ENCODE results near the gene MTUS2.

DNA sequence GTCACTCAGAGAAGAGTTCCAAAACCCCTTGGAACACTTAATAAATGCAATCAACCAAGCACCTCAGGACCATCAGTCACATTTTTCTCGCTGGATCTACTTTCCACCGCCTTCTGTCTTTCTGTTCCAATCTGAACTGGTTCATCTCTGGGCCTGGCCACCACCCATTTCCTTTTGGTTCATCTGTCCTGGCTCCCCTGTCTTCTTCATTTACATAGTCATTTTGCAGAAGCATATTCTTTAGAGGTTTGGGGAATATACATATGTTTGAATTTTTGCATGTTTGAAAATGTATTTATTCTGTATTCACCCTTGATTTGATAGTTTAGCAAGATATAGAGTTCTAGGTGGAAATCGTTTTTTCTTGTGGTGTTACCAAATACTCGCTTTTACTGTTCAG lies 188.2 kb downstream of the MTUS2 start:
- TF ChIP-seq EZH2 (IDR thresholded peaks at IDR 0.05; ENCODE audit: borderline replicate concordance) = no peak
- TF ChIP-seq, protein P1, sequence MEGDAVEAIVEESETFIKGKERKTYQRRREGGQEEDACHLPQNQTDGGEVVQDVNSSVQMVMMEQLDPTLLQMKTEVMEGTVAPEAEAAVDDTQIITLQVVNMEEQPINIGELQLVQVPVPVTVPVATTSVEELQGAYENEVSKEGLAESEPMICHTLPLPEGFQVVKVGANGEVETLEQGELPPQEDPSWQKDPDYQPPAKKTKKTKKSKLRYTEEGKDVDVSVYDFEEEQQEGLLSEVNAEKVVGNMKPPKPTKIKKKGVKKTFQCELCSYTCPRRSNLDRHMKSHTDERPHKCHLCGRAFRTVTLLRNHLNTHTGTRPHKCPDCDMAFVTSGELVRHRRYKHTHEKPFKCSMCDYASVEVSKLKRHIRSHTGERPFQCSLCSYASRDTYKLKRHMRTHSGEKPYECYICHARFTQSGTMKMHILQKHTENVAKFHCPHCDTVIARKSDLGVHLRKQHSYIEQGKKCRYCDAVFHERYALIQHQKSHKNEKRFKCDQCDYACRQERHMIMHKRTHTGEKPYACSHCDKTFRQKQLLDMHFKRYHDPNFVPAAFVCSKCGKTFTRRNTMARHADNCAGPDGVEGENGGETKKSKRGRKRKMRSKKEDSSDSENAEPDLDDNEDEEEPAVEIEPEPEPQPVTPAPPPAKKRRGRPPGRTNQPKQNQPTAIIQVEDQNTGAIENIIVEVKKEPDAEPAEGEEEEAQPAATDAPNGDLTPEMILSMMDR (IDR thresholded peaks at IDR 0.05; ENCODE audit: poor library complexity) = no peak

Data from hepatocyte (in vitro differentiated cells).